MCF 10A (cell line): ENCODE data around the gene MTHFR. TPM values are rescaled to one million over a fixed set of nuclear protein-coding genes. Genes with fewer than 3 reads are reported as not detected.

Experiments used
- BruUV-seq: library from RNA; stranded (reverse); fragments of 400-500 nt; replicated peaks from 2 replicates; lab custom pipeline; 2021; lab: Mats Ljungman, UMichigan
- CTCF ChIA-PET: fragments of 300-600 bp; sonication (Branson Sonifier 250); formaldehyde crosslinking; extraction: SDS; loops from one replicate; lab custom pipeline; 2021; ENCODE audit warnings: antibody characterized with exemption, inconsistent platforms; lab: Yijun Ruan, JAX
- POLR2A ChIA-PET: fragments of 300-600, 350-650 bp; sonication (Branson Sonifier 250); formaldehyde crosslinking; extraction: SDS; loops from one replicate; lab custom pipeline; 2020; ENCODE audit warnings: antibody characterized with exemption, inconsistent platforms; lab: Yijun Ruan, JAX
- DNase-seq: peaks from one replicate; pipeline ENCODE4 v3.0.0-alpha.2; 2018; ENCODE audit not compliant: unreplicated experiment
- H3K27ac Mint-ChIP-seq: one replicate; pipeline ENCODE4 v1.8.0; 2022; ENCODE audit warnings: mild to moderate bottlenecking, low read depth, mixed read lengths; ENCODE audit not compliant: unreplicated experiment
- H3K27me3 Mint-ChIP-seq: one replicate; pipeline ENCODE4 v1.8.0; 2022; ENCODE audit warnings: mixed read lengths; ENCODE audit not compliant: insufficient read depth, unreplicated experiment
- H3K36me3 Mint-ChIP-seq: one replicate; pipeline ENCODE4 v1.8.0; 2022; ENCODE audit warnings: mild to moderate bottlenecking, moderate library complexity, mixed read lengths; ENCODE audit not compliant: insufficient read depth, unreplicated experiment
- H3K4me1 Mint-ChIP-seq: one replicate; pipeline ENCODE4 v1.8.0; 2022; ENCODE audit warnings: mixed read lengths; ENCODE audit not compliant: insufficient read depth, unreplicated experiment
- H3K4me3 Mint-ChIP-seq: one replicate; pipeline ENCODE4 v1.8.0; 2022; ENCODE audit warnings: mild to moderate bottlenecking, moderate library complexity, mixed read lengths; ENCODE audit not compliant: unreplicated experiment
- H3K9me3 Mint-ChIP-seq: one replicate; pipeline ENCODE4 v1.8.0; 2022; ENCODE audit warnings: mixed read lengths; ENCODE audit not compliant: unreplicated experiment
- intact Hi-C: fragments of 100-400 bp; cut with micrococcal nuclease; formaldehyde crosslinking; loops from 2 replicates; pipeline ENCODE4 v1.14.1; 2022
- total RNA-seq: library from RNA; stranded (reverse); gene quantifications from 2 replicates; pipeline ENCODE4 v1.2.3, GENCODE V29; 2022
- TF ChIP-seq, protein P1 (sequence below): fragments of 200-600 bp; IDR thresholded peaks from one replicate; pipeline ENCODE4 v1.8.0; 2022; ENCODE audit warnings: antibody characterized with exemption, mild to moderate bottlenecking; ENCODE audit not compliant: unreplicated experiment

The MTHFR gene
- total RNA-seq, 1 experiment from 2014 or later, result 14.0 TPM

DNA sequence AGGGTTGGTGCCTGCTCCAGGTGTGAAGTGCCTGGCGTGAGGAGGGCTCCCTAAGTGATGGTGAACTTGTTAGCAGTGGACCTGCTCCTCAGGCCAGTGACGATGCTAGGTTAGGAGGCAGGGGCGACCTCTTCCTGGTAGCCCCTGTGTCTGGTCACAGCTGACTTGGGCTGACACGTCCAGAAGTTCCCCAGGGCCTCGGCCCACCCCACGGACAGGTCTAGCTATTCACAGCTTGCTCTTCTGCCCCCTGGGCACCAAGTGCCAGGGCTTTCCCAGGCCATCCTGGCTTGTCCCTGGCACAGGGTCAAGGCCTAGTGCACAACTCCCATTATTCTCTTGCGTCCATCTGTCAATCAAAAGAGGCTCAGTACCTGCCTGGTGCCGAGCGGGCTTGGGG, 54.7 kb downstream of the MTHFR start:
- BruUV-seq, result no TSS peak

DNA sequence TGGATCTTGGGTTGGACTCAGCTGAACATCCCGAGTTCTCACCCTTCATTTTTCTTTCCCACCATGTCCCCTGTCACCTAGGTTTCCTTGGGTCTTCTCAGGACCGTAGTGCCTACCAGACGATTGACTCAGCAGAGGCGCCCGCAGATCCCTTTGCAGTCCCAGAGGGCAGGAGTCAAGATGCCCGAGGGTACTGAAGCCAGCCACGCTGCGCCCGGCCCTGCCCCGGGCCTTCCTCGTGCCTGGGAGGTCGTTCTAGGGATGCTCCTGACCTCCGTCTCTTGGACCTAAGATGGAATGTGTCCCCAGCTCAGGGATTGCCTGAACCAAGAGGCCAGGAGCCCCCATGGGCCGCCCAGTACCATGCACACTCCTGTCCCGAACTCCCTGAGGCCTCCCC, 55.8 kb downstream of the MTHFR start:
- CTCF ChIA-PET, result interaction anchor here (0.6 kb wide), 2 partner anchors 10 to 214 kb away, joined by 3 read pairs; no protein-coding TSS in a partner anchor
- H3K9me3 Mint-ChIP-seq, result no peaks in the 10 kb centered on the region
- peaks cover 36% of the 10 kb centered on the region for H3K36me3 Mint-ChIP-seq
- DNase-seq, result no peak
- POLR2A ChIA-PET, result no interaction called here
- no TSS peak for BruUV-seq
- TF ChIP-seq, protein P1, sequence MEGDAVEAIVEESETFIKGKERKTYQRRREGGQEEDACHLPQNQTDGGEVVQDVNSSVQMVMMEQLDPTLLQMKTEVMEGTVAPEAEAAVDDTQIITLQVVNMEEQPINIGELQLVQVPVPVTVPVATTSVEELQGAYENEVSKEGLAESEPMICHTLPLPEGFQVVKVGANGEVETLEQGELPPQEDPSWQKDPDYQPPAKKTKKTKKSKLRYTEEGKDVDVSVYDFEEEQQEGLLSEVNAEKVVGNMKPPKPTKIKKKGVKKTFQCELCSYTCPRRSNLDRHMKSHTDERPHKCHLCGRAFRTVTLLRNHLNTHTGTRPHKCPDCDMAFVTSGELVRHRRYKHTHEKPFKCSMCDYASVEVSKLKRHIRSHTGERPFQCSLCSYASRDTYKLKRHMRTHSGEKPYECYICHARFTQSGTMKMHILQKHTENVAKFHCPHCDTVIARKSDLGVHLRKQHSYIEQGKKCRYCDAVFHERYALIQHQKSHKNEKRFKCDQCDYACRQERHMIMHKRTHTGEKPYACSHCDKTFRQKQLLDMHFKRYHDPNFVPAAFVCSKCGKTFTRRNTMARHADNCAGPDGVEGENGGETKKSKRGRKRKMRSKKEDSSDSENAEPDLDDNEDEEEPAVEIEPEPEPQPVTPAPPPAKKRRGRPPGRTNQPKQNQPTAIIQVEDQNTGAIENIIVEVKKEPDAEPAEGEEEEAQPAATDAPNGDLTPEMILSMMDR, result no peak
- H3K27ac Mint-ChIP-seq, result no peak overlapping the region
- H3K4me1 Mint-ChIP-seq, result peaks cover 21% of the 10 kb centered on the region
- intact Hi-C loops, result no loop called here
- no peaks in the 10 kb centered on the region for H3K27me3 Mint-ChIP-seq
- H3K4me3 Mint-ChIP-seq, result no peak overlapping the region

More for the DNA sequence above, 54.7 kb downstream of the MTHFR start:
- H3K27ac Mint-ChIP-seq, result no peak overlapping the region
- intact Hi-C loops, result no loop called here
- ChIA-PET POLR2A (interaction anchor here (0.6 kb wide), 1 partner anchor 94 kb away, joined by 3 read pairs; no protein-coding TSS in a partner anchor), CTCF (interaction anchor here (0.6 kb wide), 3 partner anchors 35 to 280 kb away, joined by 3 to 4 read pairs (median 3); no protein-coding TSS in a partner anchor)
- TF ChIP-seq, protein P1, result no peak
- no peak for DNase-seq
- H3K4me3 Mint-ChIP-seq, result no peak overlapping the region
- no peaks in the 10 kb centered on the region for H3K27me3 Mint-ChIP-seq
- H3K4me1 Mint-ChIP-seq, result peaks cover 12% of the 10 kb centered on the region
- H3K36me3 Mint-ChIP-seq, result peaks cover 29% of the 10 kb centered on the region
- no peaks in the 10 kb centered on the region for H3K9me3 Mint-ChIP-seq

DNA sequence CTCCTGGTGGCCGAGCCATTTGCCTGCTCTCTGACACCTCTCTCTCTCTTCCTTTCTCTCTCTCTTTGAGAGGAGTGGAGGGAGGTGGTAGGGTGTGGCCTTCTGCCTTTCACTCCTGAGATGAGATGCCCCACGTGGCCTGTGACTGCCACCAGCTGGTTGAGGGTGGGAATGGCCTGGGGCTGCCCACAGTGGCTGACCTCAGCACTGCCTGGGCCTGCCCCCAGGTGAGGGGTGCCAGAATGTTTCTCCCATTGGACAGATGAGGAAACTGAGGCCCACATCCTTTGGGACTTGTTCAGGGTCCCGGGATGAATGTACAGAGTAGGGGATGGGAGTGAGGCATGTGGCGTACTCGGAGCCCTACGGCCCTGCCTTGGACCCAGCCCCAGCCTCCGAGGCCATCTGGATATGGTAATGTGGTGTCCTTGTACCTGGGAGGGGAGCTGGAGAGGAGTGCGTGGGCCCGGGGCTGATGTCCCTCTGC, 56.5 kb downstream of the MTHFR start:
- ChIA-PET CTCF (no interaction called here), POLR2A (interaction anchor here (0.6 kb wide), 1 partner anchor 23 kb away, joined by 3 read pairs; no protein-coding TSS in a partner anchor)
- TF ChIP-seq, protein P1, result peak; percentile 34
- intact Hi-C loops, result no loop called here
- Mint-ChIP-seq H3K4me3 (no peak overlapping the region), H3K27ac (no peak overlapping the region), H3K36me3 (peaks cover 40% of the 10 kb centered on the region), H3K9me3 (no peaks in the 10 kb centered on the region), H3K27me3 (no peaks in the 10 kb centered on the region), H3K4me1 (peaks cover 21% of the 10 kb centered on the region)
- BruUV-seq, result no TSS peak
- peak; percentile 56 for DNase-seq

DNA sequence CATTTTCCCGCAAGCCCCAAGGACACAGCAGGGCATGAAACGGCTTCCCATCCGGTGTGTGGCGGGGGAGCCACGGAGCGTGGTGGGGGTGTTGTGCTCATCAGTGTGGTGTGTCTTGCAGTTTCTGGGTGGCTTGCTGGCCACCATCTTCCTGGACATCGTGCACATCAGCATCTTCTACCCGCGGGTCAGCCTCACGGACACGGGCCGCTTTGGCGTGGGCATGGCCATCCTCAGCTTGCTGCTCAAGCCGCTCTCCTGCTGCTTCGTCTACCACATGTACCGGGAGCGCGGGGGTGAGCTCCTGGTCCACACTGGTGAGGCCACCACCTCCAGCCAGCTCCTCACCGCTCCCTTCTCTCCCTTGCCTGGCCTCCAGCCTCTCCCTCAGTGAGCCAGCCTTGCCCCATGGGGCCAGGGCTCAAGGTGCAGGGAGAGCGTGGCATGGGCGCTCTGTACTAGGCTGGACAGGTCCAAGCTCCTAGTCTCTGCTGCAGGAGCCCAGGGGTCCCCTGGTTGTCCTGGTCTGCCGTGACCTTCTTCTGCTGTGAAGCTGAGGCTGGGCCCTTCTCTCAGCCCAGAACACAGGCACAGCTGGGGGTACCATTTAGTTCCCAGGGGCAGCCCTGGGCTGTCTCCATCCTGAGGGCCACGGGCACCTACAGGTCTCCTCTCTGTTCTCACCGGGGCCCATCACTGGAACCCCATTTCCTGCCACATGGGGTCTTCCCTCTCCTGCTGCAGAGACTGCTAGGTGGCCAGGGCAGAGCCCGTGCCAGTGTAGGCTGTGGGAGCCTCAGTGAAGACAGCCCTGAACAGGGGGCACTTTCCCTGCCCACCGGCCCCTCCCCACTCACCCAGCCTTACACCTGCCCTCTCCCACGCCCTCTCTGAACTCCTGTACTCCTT, 57.2 kb downstream of the MTHFR start:
- no peaks in the 10 kb centered on the region for H3K9me3 Mint-ChIP-seq
- intact Hi-C loops, result no loop called here
- DNase-seq, result no peak
- ChIA-PET CTCF (interaction anchor here (0.7 kb wide), 1 partner anchor 39 kb away, joined by 3 read pairs; no protein-coding TSS in a partner anchor), POLR2A (interaction anchor here (0.9 to 1.9 kb wide), 2 partner anchors 12 to 60 kb away, joined by 4 read pairs; no protein-coding TSS in a partner anchor)
- no peak overlapping the region for H3K27ac Mint-ChIP-seq
- peaks cover 43% of the 10 kb centered on the region for H3K36me3 Mint-ChIP-seq
- no peaks in the 10 kb centered on the region for H3K27me3 Mint-ChIP-seq
- H3K4me1 Mint-ChIP-seq, result peaks cover 21% of the 10 kb centered on the region
- H3K4me3 Mint-ChIP-seq, result no peak overlapping the region
- TF ChIP-seq, protein P1, result no peak
- no TSS peak for BruUV-seq
